PC-3 (cell line): ENCODE measurements around the gene RASL10A. TPM values are rescaled to one million over a fixed set of nuclear protein-coding genes. Genes with fewer than 3 reads are reported as not detected.
A peak's percentile ranks its signal among the peaks of the same experiment; 100 is the strongest.

Experiments used
- ATAC-seq: fragments of 200-7000 bp; cut with Tn5 transposase; 2 replicates; pipeline ENCODE4 v1.9.1; 2020; ENCODE audit warnings: mild to moderate bottlenecking, moderate library complexity
- BruUV-seq: library from RNA; stranded (reverse); fragments of 400-500 nt; replicated peaks from 2 replicates; lab custom pipeline; 2021; lab: Mats Ljungman, UMichigan
- CTCF ChIA-PET: fragments of 300-600 bp; sonication (Branson Sonifier 250); formaldehyde crosslinking; loops from one replicate; lab custom pipeline; 2022; ENCODE audit warnings: antibody characterized with exemption; lab: Charles Lee
- POLR2A ChIA-PET: fragments of 300-600 bp; sonication (Branson Sonifier 250); formaldehyde crosslinking; loops from one replicate; lab custom pipeline; 2022; ENCODE audit warnings: antibody characterized with exemption; ENCODE audit not compliant: unreplicated experiment; lab: Charles Lee
- DNase-seq: peaks from one replicate; pipeline ENCODE4 v3.0.0-alpha.2; 2015
- H2AFZ ChIP-seq: fragments of 300-600 bp; sonication (generic); 2 replicates; pipeline ENCODE4 v1.6.0; 2016; ENCODE audit warnings: antibody characterized with exemption, low read length
- H3F3A ChIP-seq: fragments of 300-600 bp; sonication (generic); one replicate; pipeline ENCODE4 v1.6.0; 2017; ENCODE audit warnings: antibody characterized with exemption, low read length, control low read depth, mild to moderate bottlenecking; ENCODE audit not compliant: unreplicated experiment
- H3K27ac ChIP-seq: fragments of 300-600 bp; sonication (generic); 2 replicates; pipeline ENCODE4 v1.5.1; 2016; ENCODE audit warnings: mild to moderate bottlenecking, low read length
- H3K27me3 ChIP-seq: fragments of 300-600 bp; sonication (generic); 2 replicates; pipeline ENCODE4 v1.6.1; 2016; ENCODE audit warnings: low read length, mixed read lengths
- H3K36me3 ChIP-seq: fragments of 300-600 bp; sonication (generic); 2 replicates; pipeline ENCODE4 v1.6.1; 2016; ENCODE audit warnings: low read depth, mixed run types, low read length, mixed read lengths
- H3K4me1 ChIP-seq: fragments of 300-600 bp; sonication (generic); 2 replicates; pipeline ENCODE4 v1.5.1; 2016; ENCODE audit warnings: low read length; ENCODE audit not compliant: insufficient read depth
- H3K4me2 ChIP-seq: fragments of 300-600 bp; sonication (generic); 2 replicates; pipeline ENCODE4 v1.6.0; 2016; ENCODE audit warnings: low read length
- H3K4me3 ChIP-seq: fragments of 300-600 bp; sonication (generic); 2 replicates; pipeline ENCODE4 v1.5.1; 2016; ENCODE audit warnings: mild to moderate bottlenecking, low read length, mixed read lengths
- H3K79me2 ChIP-seq: fragments of 300-600 bp; sonication (generic); 2 replicates; pipeline ENCODE4 v1.6.1; 2017; ENCODE audit warnings: low read length, mixed read lengths
- H3K9ac ChIP-seq: fragments of 300-600 bp; sonication (generic); 2 replicates; pipeline ENCODE4 v1.6.0; 2016; ENCODE audit warnings: mild to moderate bottlenecking, low read length
- H3K9me2 ChIP-seq: fragments of 300-600 bp; sonication (generic); replicated peaks from 2 replicates; pipeline ENCODE4 v1.6.1; 2016; ENCODE audit warnings: mixed run types, low read length, mixed read lengths
- H3K9me3 ChIP-seq: fragments of 300-600 bp; sonication (generic); 2 replicates; pipeline ENCODE4 v1.6.1; 2016; ENCODE audit warnings: low read length, mixed read lengths
- H4K20me1 ChIP-seq: fragments of 300-600 bp; sonication (generic); 2 replicates; pipeline ENCODE4 v1.6.1; 2016; ENCODE audit warnings: low read length, mixed read lengths
- EZH2 ChIP-seq: fragments of 300-600 bp; sonication (generic); IDR thresholded peaks from one replicate; pipeline ENCODE4 v1.6.1; 2017; ENCODE audit warnings: antibody characterized with exemption, mild to moderate bottlenecking, low read length; ENCODE audit not compliant: unreplicated experiment
- EZH2phosphoT487 ChIP-seq: fragments of 300-600 bp; sonication (generic); IDR thresholded peaks from 2 replicates; pipeline ENCODE4 v1.6.1; 2018; ENCODE audit warnings: mild to moderate bottlenecking, antibody characterized with exemption, low read length, borderline replicate concordance
- intact Hi-C: fragments of 100-400 bp; cut with micrococcal nuclease; formaldehyde crosslinking; loops from 2 replicates; pipeline ENCODE4 v1.9.0; 2023
- total RNA-seq: library from RNA; depleted of rRNA; stranded (reverse); fragments of >200 nt; gene quantifications from 2 replicates; pipeline ENCODE4 v1.2.3, GENCODE V29; 2014
- TF ChIP-seq, protein P1 (sequence below): fragments of 300-600 bp; sonication (generic); conservative IDR thresholded peaks from 2 replicates; pipeline ENCODE4 v1.5.1; 2017; ENCODE audit warnings: antibody characterized with exemption, low read depth, mild to moderate bottlenecking, low read length

RASL10A gene
- total RNA-seq, 1 experiment from 2014 or later = not detected

DNA sequence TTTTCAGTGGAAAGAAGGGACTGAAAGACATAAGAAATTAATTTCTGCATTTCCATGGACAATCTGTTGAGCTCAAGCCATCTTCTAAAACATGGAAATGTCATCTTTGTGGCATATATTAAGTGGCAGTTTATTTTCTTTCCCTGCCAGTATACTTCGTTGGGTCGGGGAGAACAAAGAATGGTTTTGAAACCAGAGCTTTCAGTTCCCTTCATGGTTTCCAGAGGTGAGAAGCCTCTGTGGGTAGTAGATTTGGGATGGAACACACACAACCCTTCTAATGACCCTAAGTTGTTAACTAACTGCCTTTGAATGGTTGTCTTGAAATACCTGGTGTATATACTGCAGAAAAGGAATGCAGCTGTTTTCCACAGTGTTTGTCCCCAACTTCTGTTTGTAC lies 26.7 kb downstream of the RASL10A start:
- POLR2A ChIA-PET = no interaction called here
- Histone ChIP-seq H3F3A (no peaks in the 10 kb centered on the region), H3K9ac (no peak overlapping the region), H3K9me2 (no peaks in the 10 kb centered on the region), H3K4me1 (no peaks in the 10 kb centered on the region), H3K36me3 (peaks cover 82% of the 10 kb centered on the region), H2AFZ (no peak overlapping the region), H3K27ac (no peak overlapping the region), H3K4me2 (no peak overlapping the region), H3K79me2 (peaks cover 34% of the 10 kb centered on the region), H3K9me3 (no peaks in the 10 kb centered on the region), H3K27me3 (no peaks in the 10 kb centered on the region), H4K20me1 (peaks cover 16% of the 10 kb centered on the region), H3K4me3 (no peak overlapping the region)
- intact Hi-C loops = no loop called here
- no peak for ATAC-seq
- TF ChIP-seq EZH2 (no peak), EZH2phosphoT487 (no peak)
- TF ChIP-seq, protein P1, sequence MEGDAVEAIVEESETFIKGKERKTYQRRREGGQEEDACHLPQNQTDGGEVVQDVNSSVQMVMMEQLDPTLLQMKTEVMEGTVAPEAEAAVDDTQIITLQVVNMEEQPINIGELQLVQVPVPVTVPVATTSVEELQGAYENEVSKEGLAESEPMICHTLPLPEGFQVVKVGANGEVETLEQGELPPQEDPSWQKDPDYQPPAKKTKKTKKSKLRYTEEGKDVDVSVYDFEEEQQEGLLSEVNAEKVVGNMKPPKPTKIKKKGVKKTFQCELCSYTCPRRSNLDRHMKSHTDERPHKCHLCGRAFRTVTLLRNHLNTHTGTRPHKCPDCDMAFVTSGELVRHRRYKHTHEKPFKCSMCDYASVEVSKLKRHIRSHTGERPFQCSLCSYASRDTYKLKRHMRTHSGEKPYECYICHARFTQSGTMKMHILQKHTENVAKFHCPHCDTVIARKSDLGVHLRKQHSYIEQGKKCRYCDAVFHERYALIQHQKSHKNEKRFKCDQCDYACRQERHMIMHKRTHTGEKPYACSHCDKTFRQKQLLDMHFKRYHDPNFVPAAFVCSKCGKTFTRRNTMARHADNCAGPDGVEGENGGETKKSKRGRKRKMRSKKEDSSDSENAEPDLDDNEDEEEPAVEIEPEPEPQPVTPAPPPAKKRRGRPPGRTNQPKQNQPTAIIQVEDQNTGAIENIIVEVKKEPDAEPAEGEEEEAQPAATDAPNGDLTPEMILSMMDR = no peak
- CTCF ChIA-PET = no interaction called here
- TSS peak; percentile 5 for BruUV-seq
- DNase-seq = no peak

DNA sequence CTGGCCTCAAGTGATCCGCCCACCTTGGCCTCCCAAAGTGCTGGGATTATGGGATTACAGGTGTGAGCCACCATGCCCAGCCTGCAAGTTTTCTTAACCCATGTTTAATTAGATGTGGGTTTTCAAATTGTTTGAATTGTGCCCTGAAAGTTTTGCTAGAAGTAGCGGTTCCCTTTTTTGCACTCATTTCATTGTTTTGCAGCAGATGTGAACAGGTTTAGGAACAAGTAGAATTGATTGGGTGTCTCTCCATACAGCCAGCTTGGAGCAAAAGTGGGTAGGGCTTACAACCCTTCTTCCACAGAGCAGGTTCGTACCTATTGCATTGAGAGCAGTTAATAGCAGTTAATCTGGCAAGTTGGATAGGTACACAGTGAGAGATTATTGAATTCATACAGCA lies 31.3 kb downstream of the RASL10A start:
- H2AFZ ChIP-seq = no peak overlapping the region
- peaks cover 18% of the 10 kb centered on the region for H4K20me1 ChIP-seq
- H3K9me2 ChIP-seq = no peaks in the 10 kb centered on the region
- H3K27ac ChIP-seq = no peak overlapping the region
- H3K4me3 ChIP-seq = no peak overlapping the region
- DNase-seq (no peak), ATAC-seq (no peak)
- no peaks in the 10 kb centered on the region for H3F3A ChIP-seq
- H3K4me1 ChIP-seq = no peaks in the 10 kb centered on the region
- TF ChIP-seq EZH2phosphoT487 = no peak
- TF ChIP-seq EZH2 = no peak
- TF ChIP-seq, protein P1 = no peak
- no peak overlapping the region for H3K4me2 ChIP-seq
- peaks cover 65% of the 10 kb centered on the region for H3K36me3 ChIP-seq
- intact Hi-C loops = no loop called here
- ChIA-PET CTCF (no interaction called here), POLR2A (no interaction called here)
- no peaks in the 10 kb centered on the region for H3K9me3 ChIP-seq
- no peak overlapping the region for H3K9ac ChIP-seq
- no peaks in the 10 kb centered on the region for H3K27me3 ChIP-seq
- BruUV-seq = no TSS peak
- H3K79me2 ChIP-seq = peaks cover 46% of the 10 kb centered on the region

DNA sequence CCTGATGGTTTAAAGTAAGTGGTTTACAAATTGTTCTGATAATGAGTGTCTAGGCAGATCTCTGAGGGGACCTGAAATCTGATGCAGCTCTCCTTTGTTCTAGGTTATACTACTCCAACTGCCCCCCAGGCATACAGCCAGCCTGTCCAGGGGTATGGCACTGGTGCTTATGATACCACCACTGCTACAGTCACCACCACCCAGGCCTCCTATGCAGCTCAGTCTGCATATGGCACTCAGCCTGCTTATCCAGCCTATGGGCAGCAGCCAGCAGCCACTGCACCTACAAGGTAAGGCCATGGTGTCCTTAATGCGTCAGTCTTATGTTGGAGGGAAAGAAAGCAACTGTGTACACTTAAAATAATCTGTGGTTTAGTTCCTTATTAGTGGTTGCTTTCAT lies 37.6 kb downstream of the RASL10A start:
- no peak overlapping the region for H3K4me3 ChIP-seq
- peaks cover 78% of the 10 kb centered on the region for H3K36me3 ChIP-seq
- H3K9me3 ChIP-seq = no peaks in the 10 kb centered on the region
- DNase-seq = no peak
- intact Hi-C loops = no loop called here
- peaks cover 62% of the 10 kb centered on the region for H4K20me1 ChIP-seq
- TF ChIP-seq, protein P1 = no peak
- no peak for TF ChIP-seq EZH2phosphoT487
- no peak for TF ChIP-seq EZH2
- H3K27ac ChIP-seq = no peak overlapping the region
- peaks cover 3% of the 10 kb centered on the region for H3F3A ChIP-seq
- ATAC-seq = no peak
- H3K9ac ChIP-seq = no peak overlapping the region
- H3K4me2 ChIP-seq = no peak overlapping the region
- H3K79me2 ChIP-seq = peaks cover 82% of the 10 kb centered on the region
- H2AFZ ChIP-seq = no peak overlapping the region
- CTCF ChIA-PET = no interaction called here
- no peaks in the 10 kb centered on the region for H3K27me3 ChIP-seq
- no TSS peak for BruUV-seq
- H3K4me1 ChIP-seq = no peaks in the 10 kb centered on the region
- POLR2A ChIA-PET = no interaction called here
- H3K9me2 ChIP-seq = no peaks in the 10 kb centered on the region
